HG02840 (cell line): ENCODE data around the gene CDK11B.
"Not testable (repeated sequence)": the region's sequence is repeated elsewhere in the genome, so short reads cannot be mapped to it uniquely, and the experiment has no call there.

Experiments
- ATAC-seq: cut with Tn5 transposase; IDR thresholded peaks from one replicate; pipeline ENCODE4 v1.9.1; 2021; ENCODE audit warnings: mild to moderate bottlenecking, moderate library complexity, moderate number of reproducible peaks; ENCODE audit not compliant: unreplicated experiment, low FRiP score

Gene CDK11B

DNA sequence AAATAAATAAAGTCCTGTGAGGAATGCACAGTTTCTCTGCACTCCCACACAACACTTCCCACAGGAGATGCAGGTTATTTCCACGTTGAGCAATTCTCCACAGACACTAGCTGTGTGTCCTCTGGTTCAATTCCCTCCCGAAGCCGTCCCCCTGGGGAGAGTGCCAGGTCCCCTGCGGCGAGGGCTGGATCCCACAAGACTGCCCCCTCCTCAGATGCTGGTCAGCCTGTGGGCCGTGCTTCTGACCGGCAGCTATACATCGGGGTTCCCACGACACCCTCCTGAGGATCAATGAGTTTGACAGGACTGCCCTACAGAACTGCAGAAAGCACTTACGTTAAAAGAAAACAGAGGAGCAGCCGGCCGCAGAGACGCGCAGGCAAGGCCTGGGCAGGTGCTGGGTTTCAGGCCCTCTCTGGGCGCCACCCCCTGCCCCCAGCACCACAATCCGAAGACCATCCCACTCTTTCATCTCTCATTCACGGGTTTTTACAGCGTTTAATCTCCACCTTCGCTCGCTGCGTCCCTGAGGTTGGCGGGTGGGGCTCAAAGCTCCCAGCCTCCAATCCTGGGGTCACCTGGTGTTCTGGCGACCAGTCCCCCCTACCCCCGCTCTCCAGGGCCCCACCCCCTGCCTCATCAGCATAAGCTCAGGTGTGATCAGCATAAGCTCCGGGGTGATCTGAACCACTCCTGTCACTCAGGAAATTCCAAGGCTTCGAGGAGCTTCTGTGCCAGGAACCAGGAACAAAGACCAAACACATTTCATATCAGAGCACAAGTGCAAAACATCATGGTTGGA is 24.5 kb upstream of the CDK11B start:
- no peak for ATAC-seq

GRCh38 chr1:1680912-1681273 is 22.1 kb upstream of the CDK11B start:
- no peak for ATAC-seq

GRCh38 chr1:1680031-1680911 is 21.5 kb upstream of the CDK11B start:
- no peak for ATAC-seq

- no peak for ATAC-seq
Observed at GRCh38 chr1:1678581-1679380, 20.0 kb upstream of the CDK11B start.

DNA sequence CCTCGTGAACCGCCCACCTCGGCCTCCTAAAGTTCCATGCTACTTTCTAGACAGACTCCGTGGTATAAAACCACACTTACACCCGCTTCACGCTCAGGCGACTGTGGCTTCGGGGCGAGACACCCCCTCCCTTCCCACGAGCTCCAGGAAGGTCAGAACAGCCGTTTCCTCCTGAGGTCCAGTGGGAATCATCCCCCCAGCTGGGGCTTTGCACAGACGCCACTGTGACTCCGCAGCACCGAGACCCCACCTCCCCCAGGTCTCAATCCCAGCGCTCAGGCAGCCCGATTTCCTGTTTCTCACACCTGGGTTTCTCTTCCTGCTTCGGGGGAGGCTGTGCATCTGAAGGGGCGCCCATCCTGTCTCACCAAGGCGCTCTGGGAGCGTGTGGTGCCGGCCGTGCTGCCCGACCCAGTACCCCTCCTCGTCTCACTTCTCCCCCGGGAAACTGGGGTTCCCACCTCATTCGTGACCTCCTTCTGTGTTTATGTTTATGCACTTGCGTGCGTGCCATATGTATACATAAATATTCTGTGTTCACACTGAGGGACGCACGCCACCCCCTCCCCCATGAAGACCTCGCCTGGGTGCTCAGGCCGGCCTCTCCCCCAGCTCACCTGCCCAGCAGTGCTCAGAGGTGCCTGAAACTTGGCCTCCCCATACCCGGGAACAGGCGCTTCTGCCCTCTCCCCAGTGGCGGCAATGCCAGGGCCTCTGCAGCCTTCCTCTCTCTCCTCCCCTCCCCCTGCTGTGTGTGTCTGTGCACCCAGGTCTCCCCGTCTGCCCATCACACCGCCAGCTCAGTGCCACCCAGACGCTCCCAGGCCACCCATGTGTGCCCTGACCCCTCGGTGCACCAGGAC is 19.1 kb upstream of the CDK11B start:
- ATAC-seq, result peak; percentile 56

- ATAC-seq, result not testable (repeated sequence)
Observed at GRCh38 chr1:1676087-1676486, 17.3 kb upstream of the CDK11B start.

DNA sequence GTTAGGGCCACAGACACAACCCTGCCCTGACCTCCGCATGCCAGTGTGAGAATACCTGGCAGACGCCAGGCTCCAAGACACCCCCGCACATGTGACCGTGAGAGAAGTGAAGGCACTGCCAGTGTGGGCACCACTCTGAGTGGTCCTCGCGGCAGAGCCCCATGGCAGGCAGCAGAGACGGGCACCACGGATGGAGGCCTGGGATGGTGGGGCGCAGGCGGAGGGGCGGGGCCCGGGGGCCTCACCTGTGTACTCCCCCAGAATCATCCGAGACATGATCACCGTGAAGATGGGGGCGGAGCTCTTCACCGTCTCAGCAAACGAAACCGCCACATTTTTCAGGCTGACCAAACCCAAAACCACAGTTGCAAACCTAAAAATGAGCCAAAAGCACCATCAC is 16.4 kb upstream of the CDK11B start:
- ATAC-seq, result not testable (repeated sequence)

DNA sequence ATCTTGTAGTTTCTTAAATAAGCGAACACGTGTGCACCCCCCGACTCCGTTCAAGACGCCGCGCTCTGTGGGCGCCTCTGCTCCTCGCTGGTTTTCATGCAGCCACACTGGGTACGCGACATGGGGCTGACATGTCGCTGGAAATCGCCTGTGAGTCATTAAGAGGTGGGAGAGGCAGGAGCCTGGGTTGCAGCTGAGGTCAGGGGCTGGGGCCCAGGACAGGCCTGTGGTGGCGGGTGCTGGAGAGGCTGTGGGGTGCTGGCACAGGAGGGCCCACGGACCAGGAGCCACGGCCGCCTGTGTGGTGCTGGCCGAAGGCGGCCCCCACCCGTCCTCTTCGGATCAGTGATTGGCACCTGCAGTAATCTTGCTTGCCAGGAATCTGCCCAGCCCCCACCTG is 16.0 kb upstream of the CDK11B start:
- not testable (repeated sequence) for ATAC-seq

DNA sequence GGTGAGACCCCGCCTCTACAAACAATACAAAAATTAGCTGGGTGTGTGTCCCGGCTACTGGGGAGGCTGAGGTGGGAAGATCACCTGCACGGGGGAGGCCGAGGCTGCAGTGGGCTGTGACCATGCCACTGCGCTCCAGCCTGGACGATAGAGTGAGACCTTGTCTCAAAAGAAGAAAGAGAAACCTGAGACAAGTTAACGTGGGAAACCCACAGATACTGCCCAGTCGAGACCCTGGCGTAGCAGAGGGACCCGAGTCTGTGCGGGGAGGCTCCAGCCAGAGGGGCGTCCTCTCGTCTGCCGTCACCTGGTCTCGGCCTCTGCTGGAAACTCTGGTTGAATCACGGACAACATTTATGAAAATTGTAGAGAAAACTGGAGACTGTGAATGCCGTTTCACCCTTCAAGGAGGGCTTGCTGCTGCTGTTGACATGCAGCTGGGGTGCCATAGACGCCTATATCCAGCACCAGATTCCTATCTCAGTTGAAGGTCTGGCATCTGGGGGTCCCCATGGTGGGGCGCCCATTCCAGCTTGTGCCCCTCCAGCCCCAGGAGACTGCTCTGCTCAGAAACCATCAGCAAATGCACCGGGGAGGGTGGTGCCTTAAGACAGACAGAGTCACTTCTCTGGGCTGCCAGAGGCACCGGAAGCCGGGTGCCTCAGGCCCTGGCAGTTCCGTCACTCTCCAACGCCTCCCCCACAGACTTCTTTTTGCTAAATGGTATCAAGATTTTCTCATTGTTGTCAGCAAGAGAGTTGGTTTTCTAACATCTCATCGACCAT is 13.6 kb upstream of the CDK11B start:
- ATAC-seq, result no peak

GRCh38 chr1:1671365-1672119 is 12.7 kb upstream of the CDK11B start:
- ATAC-seq, result no peak

- no peak for ATAC-seq
Observed at GRCh38 chr1:1670866-1671265, 12.1 kb upstream of the CDK11B start.

DNA sequence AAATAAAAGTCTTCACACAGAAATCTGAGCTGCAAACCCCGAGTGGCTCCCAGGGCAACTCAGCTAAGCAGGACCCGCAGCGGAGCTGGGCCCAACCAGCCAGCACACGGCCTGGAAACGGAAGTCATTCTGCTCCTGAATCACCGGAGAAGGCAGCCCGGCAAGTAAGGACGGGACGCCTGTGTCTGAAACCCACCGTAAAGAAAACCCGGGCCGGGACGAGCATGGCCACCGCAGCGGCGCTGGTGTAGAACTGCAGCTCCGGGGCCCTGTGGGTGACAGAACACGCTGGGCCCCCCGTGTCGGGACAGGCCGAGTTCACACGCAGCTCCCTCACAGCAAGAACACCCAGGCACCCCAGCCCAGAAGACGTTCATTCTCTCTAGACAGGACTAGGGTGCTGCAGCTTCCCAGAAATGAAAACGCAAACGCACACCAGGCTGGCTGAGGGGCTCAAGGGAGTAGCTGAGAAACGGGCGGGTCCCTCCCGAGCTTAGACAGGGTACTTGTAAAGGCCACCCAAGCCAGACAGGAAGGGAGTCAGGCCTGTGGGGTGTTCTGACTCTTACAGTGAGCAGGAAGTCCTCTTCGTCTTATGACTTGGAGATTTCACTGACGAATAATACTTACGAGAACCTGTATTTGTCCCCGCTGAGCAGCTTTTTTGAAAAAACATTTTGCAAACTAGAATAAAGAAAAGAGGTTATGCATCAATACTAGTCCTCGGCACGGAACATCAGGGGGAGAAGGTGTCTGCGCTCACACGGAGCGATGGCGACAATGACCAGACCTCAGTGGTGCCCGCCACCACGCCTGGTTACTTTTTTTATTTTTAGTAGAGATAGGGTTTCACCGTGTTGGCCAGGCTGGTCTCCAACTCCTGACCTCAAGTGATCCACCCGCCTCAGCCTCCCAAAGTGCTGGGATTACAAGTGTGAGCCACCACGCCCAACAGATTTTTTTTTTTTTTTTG is 10.9 kb upstream of the CDK11B start:
- ATAC-seq, result no peak

DNA sequence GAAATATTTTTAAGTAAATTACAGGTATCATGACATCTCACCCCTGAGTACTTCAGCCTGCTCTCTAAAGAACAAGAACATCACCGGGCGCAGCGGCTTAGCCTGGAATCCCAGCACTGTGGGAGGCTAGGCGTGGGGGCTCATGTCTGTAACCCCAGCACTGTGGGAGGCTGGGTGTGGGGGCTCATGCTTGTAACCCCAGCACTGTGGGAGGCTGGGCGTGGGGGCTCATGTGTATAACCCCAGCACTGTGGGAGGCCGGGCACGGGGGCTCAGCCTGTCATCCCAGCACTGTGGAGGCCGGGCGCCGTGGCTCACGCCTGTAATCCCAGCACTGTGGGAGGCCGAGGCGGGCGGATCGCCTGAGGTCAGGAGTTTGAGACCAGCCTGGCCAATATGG is 7.7 kb upstream of the CDK11B start:
- no peak for ATAC-seq

GRCh38 chr1:1665815-1666251 is 7.0 kb upstream of the CDK11B start:
- ATAC-seq, result no peak

- no peak for ATAC-seq
Observed at GRCh38 chr1:1664941-1665814, 6.4 kb upstream of the CDK11B start.

DNA sequence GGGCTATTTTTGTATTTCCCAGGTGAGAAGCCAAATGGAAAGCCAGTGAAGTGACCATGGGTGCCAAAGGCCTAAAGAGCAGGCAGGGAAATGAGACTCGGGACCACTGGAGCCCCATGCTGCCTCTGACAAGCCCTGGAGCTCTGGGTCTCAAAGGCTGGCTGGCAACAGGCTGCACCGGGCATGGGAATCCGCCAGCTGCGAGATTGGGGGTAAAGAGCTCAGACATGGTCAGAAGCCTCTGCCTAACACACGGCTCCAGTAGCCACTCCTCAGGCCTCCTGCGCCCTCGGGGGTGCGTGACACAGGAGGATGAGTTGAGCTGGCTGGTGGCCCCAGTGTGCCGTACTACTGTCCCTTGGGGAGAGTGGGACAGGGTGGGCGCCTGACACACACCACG is 5.5 kb upstream of the CDK11B start:
- ATAC-seq, result not testable (repeated sequence)
